Breast epithelium (tissue), 4 donors: Measurements from ENCODE around the gene PLS1. TPM values are rescaled to one million over a fixed set of nuclear protein-coding genes. Genes with fewer than 3 reads are reported as not detected.

Source experiments
- DNase-seq, 2 donors: peaks; one replicate each; pipeline ENCODE4 v3.0.0-alpha.2; 2019; ENCODE audit warnings: low spot score in 2 of 2
- H3K27ac ChIP-seq, 2 donors: fragments of 200-600 bp; sonication (generic) in 1 of 2; one replicate each; pipeline ENCODE4 v1.5.1; 2016 to 2019; ENCODE audit warnings: mild to moderate bottlenecking in 1 of 2
- H3K27me3 ChIP-seq, 2 donors: fragments of 200-600 bp; sonication (generic) in 1 of 2; one replicate each; pipeline versions ENCODE4 v1.5.1 to v1.6.0; 2017 to 2019; ENCODE audit warnings: control low read depth in 1 of 2, mild to moderate bottlenecking in 1 of 2
- H3K36me3 ChIP-seq: fragments of 200-600 bp; one replicate; pipeline ENCODE4 v1.5.1; 2019
- H3K4me1 ChIP-seq, 2 donors: fragments of 200-600 bp; sonication (generic); one replicate each; pipeline ENCODE4 v1.5.1; 2016 to 2019; ENCODE audit warnings: control low read depth in 1 of 2
- H3K4me3 ChIP-seq, 3 donors: fragments of 200-600 bp; sonication (generic); 1 replicate in 2 of 3; 2 replicates in 1 of 3; pipeline ENCODE4 v1.5.1; 2016 to 2019; ENCODE audit warnings: mild to moderate bottlenecking in 3 of 3, moderate library complexity in 2 of 3
- H3K9me3 ChIP-seq, 2 donors: fragments of 200-600 bp; sonication (generic) in 1 of 2; one replicate each; pipeline ENCODE4 v1.5.1; 2016 to 2019; ENCODE audit warnings: control low read depth in 1 of 2
- CTCF ChIP-seq, 3 donors: fragments of 450-650 bp; IDR thresholded peaks; one replicate each; pipeline ENCODE4 v1.5.1; 2016 to 2017; ENCODE audit warnings: antibody characterized with exemption in 3 of 3, mild to moderate bottlenecking in 3 of 3, moderate library complexity in 3 of 3
- POLR2A ChIP-seq: fragments of 450-650 bp; IDR thresholded peaks from one replicate; pipeline ENCODE4 v1.6.1; 2016; ENCODE audit warnings: antibody characterized with exemption, mild to moderate bottlenecking, moderate library complexity
- POLR2AphosphoS5 ChIP-seq, 3 donors: sonication (generic); formaldehyde crosslinking; IDR thresholded peaks; one replicate each; pipeline ENCODE4 v1.6.1; 2017; ENCODE audit warnings: antibody characterized with exemption in 3 of 3
- intact Hi-C: fragments of 100-400 bp; cut with DNase I; formaldehyde crosslinking; loops from one replicate; pipeline ENCODE4 v1.15.1; 2023; ENCODE audit warnings: low total_unique reads
- total RNA-seq, 3 donors: library from RNA; depleted of rRNA; stranded (reverse); fragments of >200 nt; gene quantifications; one replicate each; pipeline ENCODE4 v1.1.0, GENCODE V29; 2016

Gene PLS1
- total RNA-seq, 3 donors from 2014 or later: 1.6 to 18.4 (median 15.7) TPM

DNA sequence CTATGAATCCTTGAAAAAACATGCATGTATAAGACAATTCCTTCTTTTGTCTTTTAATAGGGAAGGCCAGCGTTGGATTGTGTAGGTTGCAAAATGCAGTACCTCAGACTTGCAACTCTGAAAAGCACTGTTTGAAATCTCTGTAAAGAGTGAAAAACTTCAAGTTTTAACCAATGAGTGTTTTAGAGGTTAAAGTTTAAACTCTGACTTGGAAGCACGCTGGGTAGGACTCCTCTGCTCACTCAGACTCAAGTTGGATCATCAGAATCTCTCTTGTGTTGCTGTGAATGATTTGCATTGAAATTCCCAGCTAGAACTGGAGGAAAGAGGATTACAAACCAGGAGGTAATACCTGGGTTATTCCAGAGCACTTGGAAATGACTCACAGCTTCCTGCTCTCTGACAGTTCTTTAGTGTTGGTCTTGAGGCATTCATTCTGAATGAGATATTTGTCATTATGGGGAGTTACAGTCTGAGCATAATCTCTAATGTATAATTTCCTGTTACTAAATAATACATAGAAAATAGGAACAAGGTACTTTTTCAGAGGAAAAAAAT is 49.1 kb downstream of the PLS1 start:
- H3K4me1 ChIP-seq: no peaks in the 10 kb centered on the region
- H3K27ac ChIP-seq: no peak overlapping the region
- intact Hi-C loops: no loop called here
- TF ChIP-seq POLR2A: no peak
- no peak for TF ChIP-seq POLR2AphosphoS5 (IDR thresholded peaks at IDR 0.05)
- H3K27me3 ChIP-seq: no peaks in the 10 kb centered on the region
- DNase-seq: no peak
- no peaks in the 10 kb centered on the region for H3K9me3 ChIP-seq
- no peaks in the 10 kb centered on the region for H3K36me3 ChIP-seq
- H3K4me3 ChIP-seq: no peak overlapping the region

DNA sequence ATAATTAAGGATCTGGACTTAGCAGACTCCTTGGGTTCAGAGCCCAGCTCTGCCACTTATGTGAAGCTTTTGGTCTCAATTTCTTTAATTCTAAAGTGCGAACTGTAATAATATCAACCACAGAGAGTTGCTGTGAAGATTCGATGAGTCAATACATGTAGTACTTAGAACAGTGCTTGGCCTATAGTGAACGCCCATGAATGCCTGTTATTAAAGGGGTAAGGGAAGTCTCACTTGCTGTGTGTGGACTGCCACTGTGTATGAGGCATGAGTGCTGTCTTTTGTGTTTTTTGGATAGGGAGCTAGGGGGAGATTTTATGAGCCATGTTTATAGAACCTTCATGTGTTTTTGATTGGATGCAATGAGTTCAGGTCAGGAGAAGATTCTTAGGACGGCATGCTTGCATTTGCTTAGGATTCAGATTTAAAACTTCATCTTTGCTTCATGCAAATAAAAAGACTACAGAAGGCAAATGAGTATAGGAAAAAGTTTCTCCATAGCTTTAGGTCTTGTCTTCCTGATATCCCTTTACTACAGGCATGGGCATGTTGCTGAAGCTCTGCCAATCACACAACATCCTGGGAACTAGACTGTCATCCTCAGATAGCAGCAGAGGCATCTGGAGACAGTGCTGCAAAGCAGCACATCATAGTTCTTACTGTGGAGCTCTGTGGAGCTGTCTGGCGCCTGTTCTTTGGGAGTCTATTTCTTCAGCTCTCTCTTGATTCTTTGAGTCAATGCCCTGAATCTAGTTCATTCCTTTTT is 50.0 kb downstream of the PLS1 start:
- intact Hi-C loops: no loop called here
- H3K27me3 ChIP-seq: no peaks in the 10 kb centered on the region
- H3K4me1 ChIP-seq: no peaks in the 10 kb centered on the region
- H3K27ac ChIP-seq: no peak overlapping the region
- H3K36me3 ChIP-seq: no peaks in the 10 kb centered on the region
- TF ChIP-seq CTCF (IDR thresholded peaks at IDR 0.05) (no peak), POLR2A (no peak), POLR2AphosphoS5 (IDR thresholded peaks at IDR 0.05) (no peak)
- no peak for DNase-seq
- H3K9me3 ChIP-seq: no peaks in the 10 kb centered on the region
- H3K4me3 ChIP-seq: no peak overlapping the region

DNA sequence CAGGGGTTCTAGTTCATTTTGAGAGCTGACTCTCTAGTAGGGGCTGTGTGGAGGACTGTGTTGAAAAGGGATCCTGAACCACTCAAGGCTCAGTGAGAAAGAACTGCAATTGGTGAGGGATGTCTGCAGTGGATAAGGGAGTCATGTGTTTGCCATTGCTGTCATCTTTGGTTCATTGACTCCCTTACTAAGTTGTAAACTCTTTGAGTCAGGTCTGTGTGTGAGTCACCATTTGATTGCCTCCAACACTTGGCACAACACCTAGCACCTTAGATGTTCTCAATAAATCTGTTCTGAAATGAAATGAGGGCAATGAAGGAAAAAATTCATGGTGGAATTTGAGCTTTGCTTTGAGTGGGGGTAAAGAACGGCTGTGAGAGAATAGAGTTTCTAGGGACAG is 51.7 kb downstream of the PLS1 start:
- no peaks in the 10 kb centered on the region for H3K4me1 ChIP-seq
- no peaks in the 10 kb centered on the region for H3K9me3 ChIP-seq
- DNase-seq: no peak
- H3K4me3 ChIP-seq: no peak overlapping the region
- no peak for TF ChIP-seq POLR2AphosphoS5 (IDR thresholded peaks at IDR 0.05)
- TF ChIP-seq POLR2A: no peak
- TF ChIP-seq CTCF (IDR thresholded peaks at IDR 0.05): no peak
- H3K27me3 ChIP-seq: no peaks in the 10 kb centered on the region
- no peak overlapping the region for H3K27ac ChIP-seq
- intact Hi-C loops: no loop called here
- H3K36me3 ChIP-seq: no peaks in the 10 kb centered on the region

- no peak for DNase-seq
- TF ChIP-seq CTCF (IDR thresholded peaks at IDR 0.05) (no peak), POLR2A (no peak), POLR2AphosphoS5 (IDR thresholded peaks at IDR 0.05) (no peak)
- no peaks in the 10 kb centered on the region for H3K9me3 ChIP-seq
- intact Hi-C loops: no loop called here
- no peak overlapping the region for H3K27ac ChIP-seq
- H3K4me3 ChIP-seq: no peak overlapping the region
- no peaks in the 10 kb centered on the region for H3K36me3 ChIP-seq
- H3K27me3 ChIP-seq: no peaks in the 10 kb centered on the region
- H3K4me1 ChIP-seq: no peaks in the 10 kb centered on the region
These were observed 52.8 kb downstream of the PLS1 start for GRCh38 chr3:142648950-142649349.

GRCh38 chr3:142650001-142650693 is 54.0 kb downstream of the PLS1 start:
- Histone ChIP-seq H3K27me3 (no peaks in the 10 kb centered on the region), H3K36me3 (no peaks in the 10 kb centered on the region), H3K4me1 (no peaks in the 10 kb centered on the region), H3K27ac (no peak overlapping the region), H3K9me3 (no peaks in the 10 kb centered on the region), H3K4me3 (no peak overlapping the region)
- intact Hi-C loops: no loop called here
- no peak for DNase-seq
- TF ChIP-seq POLR2A (no peak), POLR2AphosphoS5 (IDR thresholded peaks at IDR 0.05) (no peak), CTCF (IDR thresholded peaks at IDR 0.05) (no peak)
